ENCODE results near the gene OR12D1. TPM values are rescaled to one million over a fixed set of nuclear protein-coding genes. Genes with fewer than 3 reads are reported as not detected.

Gene OR12D1
- total RNA-seq, 6 experiments from 2014 or later: not detected

- no peaks in the 10 kb centered on the region for H3K36me3 Mint-ChIP-seq (ENCODE audit: low read depth)
- H3K4me3 Mint-ChIP-seq: no peak overlapping the region
- H3K27me3 Mint-ChIP-seq (ENCODE audit: insufficient read depth): no peaks in the 10 kb centered on the region
- no peak for TF ChIP-seq CTCF (IDR thresholded peaks at IDR 0.05)
- peaks cover 14% of the 10 kb centered on the region for H3K9me3 Mint-ChIP-seq
- no peaks in the 10 kb centered on the region for H3K4me1 Mint-ChIP-seq (ENCODE audit: low read depth)
- no peak overlapping the region for H3K27ac Mint-ChIP-seq
- peak; percentile 15 for DNase-seq
These were observed 36.9 kb downstream of the OR12D1 start for GRCh38 chr6:29451471-29452193.

- H3K27ac Mint-ChIP-seq: no peak within 1 kb of the TSS
- H3K36me3 Mint-ChIP-seq (ENCODE audit: low read depth): 0 out of 2 replicates have a peak, but pooled peaks cover under 1% of the 10 kb centered on the region
- H3K4me1 Mint-ChIP-seq (ENCODE audit: low read depth): no peaks in the 10 kb centered on the region
- no peak within 1 kb of the TSS for H3K4me3 Mint-ChIP-seq
- DNase-seq: no peak
- peaks cover 23% of the 10 kb centered on the region for H3K9me3 Mint-ChIP-seq
- TF ChIP-seq CTCF (IDR thresholded peaks at IDR 0.05): no peak
- H3K27me3 Mint-ChIP-seq (ENCODE audit: insufficient read depth): no peaks in the 10 kb centered on the region
These were observed 42.2 kb downstream of the OR12D1 start, which contains the start of the genes OR11A1 and OR2H1 for GRCh38 chr6:29456971-29457370. OR11A1 (minus strand) TSS chr6:29457071; CDS start chr6:29427641, 29,430 bp downstream. OR2H1 (plus strand) TSS chr6:29457155; CDS start chr6:29461770, 4,615 bp downstream.

GRCh38 chr6:29461021-29461814, 46.5 kb downstream of the OR12D1 start:
- H3K4me3 Mint-ChIP-seq: no peak overlapping the region
- no peaks in the 10 kb centered on the region for H3K4me1 Mint-ChIP-seq (ENCODE audit: low read depth)
- H3K36me3 Mint-ChIP-seq (ENCODE audit: low read depth): peaks cover 5% of the 10 kb centered on the region; the same call in 1 of the 2 replicates
- no peaks in the 10 kb centered on the region for H3K27me3 Mint-ChIP-seq (ENCODE audit: insufficient read depth)
- no peak for DNase-seq
- TF ChIP-seq CTCF (IDR thresholded peaks at IDR 0.05): no peak
- peaks cover 33% of the 10 kb centered on the region for H3K9me3 Mint-ChIP-seq
- H3K27ac Mint-ChIP-seq: no peak overlapping the region

GRCh38 chr6:29462022-29462421, 47.3 kb downstream of the OR12D1 start:
- no peak for TF ChIP-seq CTCF (IDR thresholded peaks at IDR 0.05)
- H3K36me3 Mint-ChIP-seq (ENCODE audit: low read depth): peaks cover 5% of the 10 kb centered on the region; the same call in 1 of the 2 replicates
- no peaks in the 10 kb centered on the region for H3K4me1 Mint-ChIP-seq (ENCODE audit: low read depth)
- H3K27ac Mint-ChIP-seq: no peak overlapping the region
- no peak overlapping the region for H3K4me3 Mint-ChIP-seq
- no peaks in the 10 kb centered on the region for H3K27me3 Mint-ChIP-seq (ENCODE audit: insufficient read depth)
- no peak for DNase-seq
- H3K9me3 Mint-ChIP-seq: peaks cover 28% of the 10 kb centered on the region

GRCh38 chr6:29465279-29465678, 50.6 kb downstream of the OR12D1 start:
- no peaks in the 10 kb centered on the region for H3K4me1 Mint-ChIP-seq (ENCODE audit: low read depth)
- no peak for DNase-seq
- H3K27me3 Mint-ChIP-seq (ENCODE audit: insufficient read depth): no peaks in the 10 kb centered on the region; the same call in 1 of the 2 replicates
- peaks cover 34% of the 10 kb centered on the region for H3K9me3 Mint-ChIP-seq
- peaks cover 5% of the 10 kb centered on the region; the same call in 1 of the 2 replicates for H3K36me3 Mint-ChIP-seq (ENCODE audit: low read depth)
- no peak overlapping the region for H3K27ac Mint-ChIP-seq
- no peak for TF ChIP-seq CTCF (IDR thresholded peaks at IDR 0.05)
- H3K4me3 Mint-ChIP-seq: no peak overlapping the region

Measured in HFFc6 (cell line).